Skin epidermis (tissue), 12 donors: ENCODE measurements around the gene SCGB1D4.

Source experiments
- H3K27ac ChIP-seq, 21 experiments: fragments of 200-600 bp; sonication (generic) in 11 of 21; one replicate each; pipeline ENCODE4 v1.5.0; 2020; ENCODE audit warnings: mild to moderate bottlenecking in 3 of 21, inconsistent platforms in 2 of 21, moderate library complexity in 2 of 21
- H3K4me3 ChIP-seq, 7 experiments: fragments of 200-600 bp; sonication (generic) in 2 of 7; one replicate each; pipeline ENCODE4 v1.5.0; 2020; ENCODE audit warnings: inconsistent platforms in 2 of 7, mild to moderate bottlenecking in 2 of 7, moderate library complexity in 1 of 7

The SCGB1D4 gene

DNA sequence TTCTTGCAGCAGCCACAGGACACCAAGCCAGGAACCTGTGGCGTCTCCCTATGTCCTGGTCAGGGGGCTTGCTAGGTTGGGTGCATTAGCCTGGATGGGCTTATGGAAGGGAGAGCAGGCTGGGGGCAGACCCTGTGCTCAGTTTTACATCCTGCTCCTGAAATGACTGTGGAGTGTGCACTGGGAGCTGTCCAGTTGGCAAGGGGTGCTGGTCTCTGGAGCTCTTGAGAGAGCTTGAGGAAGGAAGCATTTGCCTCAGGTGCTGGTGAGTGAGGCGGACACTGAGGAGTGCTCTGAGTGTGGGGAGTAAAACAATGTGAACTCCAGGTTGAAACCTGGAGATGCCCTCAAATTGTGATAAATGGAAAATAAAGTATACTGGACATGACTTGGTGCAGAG, 3.4 kb downstream of the SCGB1D4 start:
- Histone ChIP-seq H3K4me3 (no peak overlapping the region), H3K27ac (no peak overlapping the region)

DNA sequence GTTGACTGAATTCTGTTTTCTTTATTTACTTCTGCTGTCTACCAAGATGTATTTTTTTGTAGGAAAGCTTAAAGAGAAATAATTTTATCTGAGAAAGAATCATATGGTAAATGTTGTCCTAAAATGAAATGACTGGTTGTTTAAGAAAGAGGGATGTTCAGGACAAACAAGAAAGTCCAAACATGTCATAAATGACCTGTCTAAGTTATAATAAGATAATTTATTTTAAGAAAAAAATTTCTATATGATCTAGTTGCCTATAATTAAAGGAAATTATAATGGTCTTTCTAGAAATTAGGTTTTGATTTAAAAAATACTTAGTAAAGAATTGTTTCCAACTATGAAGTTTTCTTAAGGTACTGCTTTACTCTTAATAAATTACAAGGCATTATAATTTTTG, 18.4 kb downstream of the SCGB1D4 start:
- Histone ChIP-seq H3K27ac (no peak overlapping the region), H3K4me3 (no peak overlapping the region)

DNA sequence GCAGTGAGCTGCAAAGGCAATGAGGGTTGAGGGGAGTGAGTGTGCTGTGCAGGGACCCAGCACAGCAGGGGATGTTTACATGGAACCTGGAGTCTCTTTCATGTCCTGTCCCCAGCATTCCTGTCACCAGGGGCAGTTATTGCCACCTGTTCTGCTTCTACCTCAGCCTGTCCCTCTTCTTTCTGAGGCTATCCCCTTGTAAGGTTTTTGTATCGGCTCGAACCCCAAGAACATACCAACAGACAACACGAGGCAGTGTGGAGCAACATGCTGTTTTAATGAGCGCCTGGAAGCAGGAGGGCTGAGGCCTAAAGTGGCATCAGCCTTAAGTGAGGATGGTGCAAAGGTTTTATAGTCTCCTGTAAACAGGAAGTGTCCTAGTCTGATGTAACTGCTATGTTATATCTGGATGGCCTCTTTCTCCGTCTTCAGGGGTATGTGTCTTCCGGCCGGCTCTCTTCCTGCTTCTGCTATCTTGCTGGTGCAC, 25.0 kb downstream of the SCGB1D4 start:
- no peak overlapping the region for H3K27ac ChIP-seq
- no peak overlapping the region for H3K4me3 ChIP-seq

DNA sequence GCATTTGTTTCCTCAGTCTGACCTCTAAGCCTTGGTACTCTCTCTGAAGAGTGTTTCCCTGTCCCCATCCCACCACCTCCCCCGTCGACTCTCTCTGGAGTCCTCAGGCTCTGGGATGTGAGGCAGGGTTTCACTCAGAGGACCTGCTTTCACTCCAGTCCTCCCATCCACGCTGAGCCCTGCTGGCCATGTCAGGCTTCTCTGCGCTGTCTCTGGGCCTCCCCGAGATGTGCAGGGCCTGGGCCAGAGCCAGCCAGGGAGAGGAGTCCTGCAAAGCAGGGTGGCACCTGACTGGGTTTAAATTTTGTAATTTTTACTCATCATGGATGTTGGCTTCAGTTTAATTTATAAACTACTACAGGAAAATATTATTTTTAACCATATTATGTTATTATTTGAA, 25.6 kb downstream of the SCGB1D4 start:
- Histone ChIP-seq H3K27ac (no peak overlapping the region), H3K4me3 (no peak overlapping the region)

DNA sequence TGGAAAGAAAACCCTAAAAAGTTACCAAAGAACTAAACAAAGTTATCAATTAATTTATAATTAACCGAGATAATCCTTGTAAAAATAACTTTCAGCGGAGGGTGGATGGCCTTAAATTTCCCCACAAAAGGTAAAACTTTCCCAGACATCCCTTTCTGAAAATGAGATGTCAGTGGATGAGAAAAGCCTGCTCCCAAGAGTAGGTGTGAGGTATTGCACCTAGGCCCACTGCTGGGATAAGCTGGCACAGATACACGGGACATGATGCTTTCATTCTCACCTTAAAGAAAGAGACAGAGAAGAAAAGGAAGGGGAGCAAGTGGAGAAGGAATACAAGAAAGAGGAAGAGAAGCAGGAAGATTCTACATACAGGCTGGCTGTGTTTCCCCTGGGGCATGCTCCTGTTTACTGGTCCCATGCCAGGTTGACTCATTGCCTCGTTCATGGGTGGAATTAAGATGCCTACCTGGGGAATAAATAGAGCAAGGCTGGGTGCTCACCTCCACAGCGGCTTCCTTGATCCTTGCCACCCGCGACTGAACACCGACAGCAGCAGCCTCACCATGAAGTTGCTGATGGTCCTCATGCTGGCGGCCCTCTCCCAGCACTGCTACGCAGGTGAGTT, 29.1 kb downstream of the SCGB1D4 start, which contains the start of gene SCGB2A2:
SCGB2A2 (plus strand) TSS at position 505 of the 625 bp plus-strand sequence; CDS start at position 564, 59 bp downstream.
- no peak within 1 kb of the TSS for H3K4me3 ChIP-seq
- no peak within 1 kb of the TSS for H3K27ac ChIP-seq

DNA sequence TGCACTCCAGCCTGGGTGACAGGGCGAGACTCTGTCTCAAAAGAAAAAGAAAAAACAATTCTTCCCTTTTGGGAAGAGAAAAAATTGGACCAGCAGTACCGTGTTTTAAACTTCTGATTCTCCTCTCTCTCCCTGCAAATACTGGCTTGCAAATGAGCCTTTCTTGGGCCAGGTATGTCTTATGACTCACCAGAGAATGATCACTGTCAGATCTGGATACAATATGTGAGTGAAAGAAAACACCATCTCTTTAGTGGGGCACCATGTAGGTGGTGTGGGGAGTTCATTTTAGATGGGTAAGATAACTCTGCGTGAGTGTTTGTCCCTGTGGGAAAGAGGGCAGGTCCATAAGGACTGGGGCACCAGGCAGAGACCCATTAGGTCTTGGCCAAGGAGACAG, 31.3 kb downstream of the SCGB1D4 start:
- Histone ChIP-seq H3K27ac (no peak overlapping the region), H3K4me3 (no peak overlapping the region)

DNA sequence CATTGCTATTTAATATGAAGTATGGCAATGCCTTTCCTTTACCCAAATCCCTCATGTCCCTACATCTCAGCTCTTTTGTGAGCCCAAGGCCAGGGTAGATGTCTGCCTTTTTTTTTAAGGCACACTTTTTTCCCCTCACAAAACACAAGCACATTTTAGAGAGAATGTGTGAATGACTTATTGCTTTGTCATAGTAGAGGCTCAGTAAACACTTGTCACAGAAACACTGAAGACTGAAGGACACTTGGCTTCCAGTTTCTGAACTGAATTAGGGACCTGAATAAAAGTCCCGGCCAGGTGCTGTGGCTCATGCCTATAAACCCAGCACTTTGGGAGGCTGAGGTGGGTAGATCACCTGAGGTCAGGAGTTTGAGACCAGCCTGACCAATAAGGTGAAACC, 31.8 kb downstream of the SCGB1D4 start:
- Histone ChIP-seq H3K27ac (no peak overlapping the region), H3K4me3 (no peak overlapping the region)

DNA sequence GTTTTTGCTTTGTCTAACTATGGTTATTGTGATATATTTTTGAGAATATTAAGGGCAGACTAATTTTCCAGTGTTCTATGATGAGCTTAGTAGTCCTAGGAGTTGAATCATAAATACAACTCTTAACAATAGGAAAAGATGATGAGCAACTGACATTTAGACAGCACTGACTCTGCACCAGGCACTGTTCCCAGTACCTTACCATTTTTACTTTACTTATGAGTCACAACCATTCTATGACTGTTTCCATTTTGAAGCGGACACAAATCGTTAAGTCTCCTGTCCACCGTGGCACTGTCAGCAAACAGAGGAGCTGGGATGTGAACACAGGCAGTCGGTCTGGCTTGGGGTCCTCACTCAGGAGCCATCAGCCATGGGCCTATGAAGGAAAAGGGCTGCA, 32.3 kb downstream of the SCGB1D4 start:
- Histone ChIP-seq H3K4me3 (no peak overlapping the region), H3K27ac (no peak overlapping the region)

DNA sequence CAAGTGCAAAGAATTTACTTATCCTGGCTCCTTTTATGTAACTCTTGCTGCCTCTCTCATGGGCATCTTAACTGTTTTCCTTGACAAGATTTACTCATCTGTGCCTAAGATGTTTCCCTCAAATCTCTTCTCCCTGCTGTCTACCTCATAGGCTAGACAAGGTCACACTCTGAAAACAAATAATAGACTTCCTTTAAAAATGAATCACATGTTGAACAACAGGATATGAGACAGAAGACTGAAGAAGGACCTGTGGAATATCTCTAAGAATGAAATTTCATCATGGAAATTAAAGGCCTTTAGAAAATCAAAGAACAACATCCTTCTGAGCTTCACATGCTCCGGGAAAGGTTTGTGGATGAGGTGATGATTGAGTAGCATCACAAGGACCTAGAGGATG, 34.9 kb downstream of the SCGB1D4 start:
- H3K27ac ChIP-seq, result no peak overlapping the region
- no peak overlapping the region for H3K4me3 ChIP-seq

DNA sequence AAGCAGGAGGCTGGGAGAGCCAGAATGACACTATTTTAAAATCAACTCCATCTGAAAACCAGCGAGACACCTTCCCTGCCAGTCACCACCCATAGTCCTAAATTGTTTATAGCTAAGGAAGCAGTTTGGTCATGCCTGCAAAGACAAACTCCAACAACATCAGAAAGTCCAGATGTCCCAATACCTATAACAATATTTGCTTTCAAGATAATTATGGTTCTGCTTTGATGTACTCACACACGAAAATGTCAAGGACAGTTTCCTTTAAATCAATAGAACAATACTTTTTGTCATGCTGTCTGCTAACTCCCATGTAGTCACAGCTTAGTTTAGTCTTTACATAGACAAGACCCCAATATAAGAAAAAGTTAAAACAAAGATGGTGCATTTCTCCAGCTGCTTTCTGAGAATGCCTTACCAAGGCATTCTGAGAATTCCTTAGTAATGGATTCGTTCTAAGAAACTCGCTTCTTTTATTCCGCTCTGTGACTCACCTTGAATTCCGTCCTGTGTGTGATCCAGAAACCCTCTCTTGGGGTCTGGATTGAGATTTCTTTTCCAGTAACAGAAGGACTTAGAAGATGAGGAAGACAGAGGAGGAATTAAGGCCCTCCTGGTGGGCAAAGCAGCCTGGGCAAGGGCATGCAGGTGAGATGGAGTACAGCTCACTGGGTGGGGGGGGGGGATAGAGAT, 38.5 kb downstream of the SCGB1D4 start:
- H3K27ac ChIP-seq, result no peak overlapping the region
- H3K4me3 ChIP-seq, result no peak overlapping the region

DNA sequence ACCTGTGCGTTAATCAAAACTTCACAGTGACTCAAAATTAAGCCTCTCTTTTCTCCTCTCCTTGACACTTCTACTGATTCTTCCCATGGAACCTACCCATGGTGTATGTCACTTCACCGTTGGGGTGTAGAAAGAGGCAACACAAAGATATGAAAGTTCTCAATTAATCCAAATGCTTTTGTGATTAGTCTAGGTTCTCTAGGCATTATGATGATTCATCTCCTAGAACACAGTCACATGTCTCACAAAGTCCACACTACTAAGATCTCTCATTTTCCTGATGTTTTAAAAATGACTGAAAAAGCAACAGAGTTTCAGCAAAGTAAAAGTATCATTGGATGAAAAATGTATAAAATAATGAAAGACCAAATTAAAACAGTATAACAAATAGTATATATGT, 42.6 kb downstream of the SCGB1D4 start:
- Histone ChIP-seq H3K4me3 (no peak overlapping the region), H3K27ac (no peak overlapping the region)

DNA sequence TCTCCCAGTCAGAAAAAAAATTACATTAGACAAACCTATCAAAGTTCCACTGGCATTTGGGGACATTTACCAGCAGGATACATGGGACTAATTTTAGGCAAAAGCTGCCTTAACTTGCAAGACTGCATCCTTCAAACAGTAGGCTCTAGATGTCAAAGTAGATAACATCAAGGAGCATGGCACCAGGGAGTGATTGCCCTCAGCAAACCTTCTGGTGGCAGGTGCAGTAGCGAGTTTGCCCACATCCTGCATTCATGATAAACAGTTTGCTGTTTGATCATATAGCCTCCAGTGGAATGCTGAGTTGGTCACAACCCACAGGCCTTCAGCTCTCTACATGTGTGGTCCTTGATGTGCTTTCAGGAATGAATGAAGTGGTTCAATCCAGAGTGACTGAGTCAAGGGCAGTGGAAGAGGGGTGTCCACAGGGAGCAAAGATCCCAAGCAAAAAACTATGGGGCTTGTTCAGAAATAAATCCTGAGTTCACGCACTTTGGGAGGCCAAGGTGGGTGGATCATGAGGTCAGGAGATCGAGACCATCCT, 44.8 kb downstream of the SCGB1D4 start:
- Histone ChIP-seq H3K4me3 (no peak overlapping the region), H3K27ac (no peak overlapping the region)

DNA sequence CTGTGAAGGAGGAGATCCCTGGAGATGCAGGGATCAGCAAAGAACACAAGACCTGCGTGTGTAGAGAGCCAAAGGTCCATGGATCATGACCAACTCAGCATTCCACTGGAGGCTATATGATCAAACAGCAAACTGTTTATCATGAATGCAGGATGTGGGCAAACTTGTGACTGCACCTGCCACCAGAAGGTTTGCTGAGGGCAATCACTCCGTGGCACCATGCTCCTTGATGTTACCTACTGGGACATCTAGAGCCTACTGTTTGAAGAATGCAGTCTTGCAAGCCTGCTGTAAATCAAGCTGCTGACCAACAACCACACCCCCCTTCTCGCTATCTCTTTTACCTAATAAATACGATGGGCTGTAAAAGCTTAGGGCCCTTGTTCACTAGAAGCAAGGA, 47.2 kb downstream of the SCGB1D4 start:
- no peak overlapping the region for H3K4me3 ChIP-seq
- no peak overlapping the region for H3K27ac ChIP-seq
